HepG2 (cell line): ENCODE data around the gene PTGDR2. TPM values are rescaled to one million over a fixed set of nuclear protein-coding genes. Genes with fewer than 3 reads are reported as not detected.

Experiments
- CBX5 ChIP-seq: sonication (generic); formaldehyde crosslinking; IDR thresholded peaks from 2 replicates; pipeline ENCODE4 v1.4.0; 2020; ENCODE audit warnings: missing genetic modification reagents, borderline replicate concordance
- FOSL2 ChIP-seq: sonication (generic); formaldehyde crosslinking; IDR thresholded peaks from 2 replicates; pipeline ENCODE4 v1.4.0; 2020; ENCODE audit warnings: missing genetic modification reagents
- FOXK2 ChIP-seq: fragments of 450-650 bp; IDR thresholded peaks from 2 replicates; pipeline ENCODE4 v1.6.1; 2016
- FOXP4 ChIP-seq: sonication (generic); formaldehyde crosslinking; IDR thresholded peaks from 2 replicates; pipeline ENCODE4 v1.4.0; 2020; ENCODE audit warnings: missing genetic modification reagents
- GATA4 ChIP-seq: sonication (generic); IDR thresholded peaks from 2 replicates; pipeline ENCODE4 v1.6.1; 2016; ENCODE audit warnings: antibody characterized with exemption, low read depth, borderline replicate concordance
- HNF1A ChIP-seq, 2 experiments: sonication (generic) in 1 of 2; formaldehyde crosslinking in 1 of 2; IDR thresholded peaks; 2 replicates each; pipeline versions ENCODE4 v1.4.0 to v1.6.1; 2016 to 2020; ENCODE audit warnings: borderline replicate concordance in 1 of 2, low read depth in 1 of 2, mild to moderate bottlenecking in 1 of 2, missing genetic modification reagents in 1 of 2
- HNRNPLL ChIP-seq: fragments of 200-400 bp; formaldehyde crosslinking; IDR thresholded peaks from 2 replicates; pipeline ENCODE4 v1.6.1; 2017; ENCODE audit warnings: mild to moderate bottlenecking, low read depth, low read length; ENCODE audit not compliant: poor library complexity, severe bottlenecking
- HNRNPUL1 ChIP-seq: fragments of 200-400 bp; formaldehyde crosslinking; IDR thresholded peaks from 2 replicates; pipeline ENCODE4 v1.6.1; 2017; ENCODE audit warnings: low read depth, mild to moderate bottlenecking, low read length, moderate library complexity
- KLF15 ChIP-seq: sonication (generic); formaldehyde crosslinking; IDR thresholded peaks from 2 replicates; pipeline ENCODE4 v1.8.1; 2023; ENCODE audit warnings: borderline replicate concordance, mild to moderate bottlenecking, inconsistent platforms, missing genetic modification reagents, mixed read lengths
- KLF9 ChIP-seq: IDR thresholded peaks from 2 replicates; pipeline ENCODE4 v1.6.1; 2016; ENCODE audit warnings: low read depth
- MAX ChIP-seq: IDR thresholded peaks from 2 replicates; pipeline ENCODE4 v1.6.1; 2012; ENCODE audit warnings: inconsistent platforms
- MIER3 ChIP-seq: IDR thresholded peaks from 2 replicates; pipeline ENCODE4 v1.6.1; 2016; ENCODE audit warnings: missing compliant biosample characterization, borderline replicate concordance
- MTERF4 ChIP-seq: sonication (generic); formaldehyde crosslinking; IDR thresholded peaks from 2 replicates; pipeline ENCODE4 v1.8.0; 2023; ENCODE audit warnings: mild to moderate bottlenecking, missing genetic modification reagents
- NR2C2 ChIP-seq: sonication (generic); formaldehyde crosslinking; IDR thresholded peaks from 2 replicates; pipeline ENCODE4 v1.4.0; 2020; ENCODE audit warnings: missing genetic modification reagents, mild to moderate bottlenecking, moderate library complexity, borderline replicate concordance
- ZNF335 ChIP-seq: sonication (generic); formaldehyde crosslinking; IDR thresholded peaks from 2 replicates; pipeline ENCODE4 v1.4.0; 2020; ENCODE audit warnings: missing genetic modification reagents
- ZNF33B ChIP-seq: sonication (generic); formaldehyde crosslinking; IDR thresholded peaks from 2 replicates; pipeline ENCODE4 v1.5.1; 2020; ENCODE audit warnings: mild to moderate bottlenecking, missing genetic modification reagents
- ZNF367 ChIP-seq: sonication (generic); formaldehyde crosslinking; IDR thresholded peaks from 2 replicates; pipeline ENCODE4 v1.4.0; 2020; ENCODE audit warnings: missing genetic modification reagents, borderline replicate concordance
- ZNF567 ChIP-seq: sonication (generic); formaldehyde crosslinking; IDR thresholded peaks from 2 replicates; pipeline ENCODE4 v1.8.1; 2023; ENCODE audit warnings: mild to moderate bottlenecking, missing genetic modification reagents, borderline replicate concordance
- ZNF691 ChIP-seq: sonication (generic); formaldehyde crosslinking; IDR thresholded peaks from 2 replicates; pipeline ENCODE4 v1.4.0; 2020; ENCODE audit warnings: missing genetic modification reagents, low read depth, mild to moderate bottlenecking, borderline replicate concordance
- ZSCAN29 ChIP-seq: sonication (generic); formaldehyde crosslinking; conservative IDR thresholded peaks from 2 replicates; pipeline ENCODE4 v1.4.0; 2020; ENCODE audit warnings: mild to moderate bottlenecking, missing genetic modification reagents
- ZSCAN9 ChIP-seq: IDR thresholded peaks from 2 replicates; pipeline ENCODE4 v1.6.1; 2016; ENCODE audit warnings: borderline replicate concordance
- polyA plus RNA-seq, 8 experiments: library from polyadenylated mRNA; depleted of rRNA in 3 of 8; stranded (reverse) in 7 of 8; unstranded in 1 of 8; fragments of >200 nt; fragmentation: Illumina TruSeq in 4 of 8; extraction: Trizol in 4 of 8; gene quantifications; 2 replicates each; pipeline versions ENCODE4 v1.2.1 to v1.2.3, GENCODE V29; 2011 to 2016; ENCODE audit warnings: low read depth in 4 of 8, missing spikeins in 1 of 8, mixed read lengths in 1 of 8; ENCODE audit not compliant: insufficient read depth in 1 of 8
- total RNA-seq, 5 experiments: library from RNA; depleted of rRNA; stranded (reverse); fragments of >200 nt; fragmentation: Illumina TruSeq; extraction: Trizol; gene quantifications; 2 replicates each; pipeline ENCODE4 v1.2.3, GENCODE V29; 2016; ENCODE audit warnings: low read depth in 1 of 5

Gene PTGDR2
- total and polyA plus RNA-seq, 2 of the 13 experiments (the other 11 are each of a cell fraction or from before 2014, with no cell fraction given) = 1.9 to 2.5 TPM

- TF ChIP-seq GATA4 (peak; percentile 92), FOSL2 (CRISPR knock-in tag) (peak; percentile 57), FOXK2 (peak; percentile 80), ZSCAN29 (CRISPR knock-in tag) (no peak), HNRNPLL (no peak), ZNF691 (CRISPR knock-in tag) (peak; percentile 47; the same call in 1 of the 2 replicates), KLF9 (CRISPR knock-in tag) (no peak), ZNF567 (CRISPR knock-in tag) (no peak), MTERF4 (CRISPR knock-in tag) (no peak), KLF15 (CRISPR knock-in tag) (no peak), MAX (no peak), HNRNPUL1 (no peak), HNF1A (IDR thresholded peaks at IDR 0.05; ENCODE audit: low read depth) (no peak), HNF1A (CRISPR knock-in tag; IDR thresholded peaks at IDR 0.05; ENCODE audit: borderline replicate concordance) (peak; percentile 76; the same call in 1 of the 2 replicates), MIER3 (no peak), ZNF335 (CRISPR knock-in tag) (no peak), ZSCAN9 (peak; percentile 75; the same call in 1 of the 2 replicates), CBX5 (CRISPR knock-in tag) (no peak), FOXP4 (CRISPR knock-in tag) (peak; percentile 93), ZNF367 (CRISPR knock-in tag) (no peak), NR2C2 (CRISPR knock-in tag) (peak; percentile 49; the same call in 1 of the 2 replicates), ZNF33B (CRISPR knock-in tag) (0 out of 2 replicates have a peak, but pooled peaks have one; percentile 49)
Observed at GRCh38 chr11:60844870-60845221, 10.9 kb downstream of the PTGDR2 start (continued).
